Upper lobe of left lung (tissue), 4 donors: Measurements from ENCODE around the gene ZNF316.

Experiments
- CTCF ChIP-seq, 6 experiments: fragments of 450-650 bp in 4 of 6; fragments of 200-600 bp in 2 of 6; sonication (generic) in 2 of 6; IDR thresholded peaks; one replicate each; pipeline ENCODE4 v1.5.1; 2016 to 2019; ENCODE audit warnings: antibody characterized with exemption in 6 of 6
- EP300 ChIP-seq, 4 donors: sonication (generic); formaldehyde crosslinking; IDR thresholded peaks; one replicate each; pipeline ENCODE4 v1.5.1; 2017; ENCODE audit warnings: antibody characterized with exemption in 4 of 4, control low read depth in 2 of 4
- POLR2A ChIP-seq, 4 donors: fragments of 450-650 bp; IDR thresholded peaks; one replicate each; pipeline ENCODE4 v1.5.1; 2016 to 2017; ENCODE audit warnings: antibody characterized with exemption in 4 of 4, mild to moderate bottlenecking in 2 of 4
- POLR2AphosphoS5 ChIP-seq, 2 donors: sonication (generic); formaldehyde crosslinking; IDR thresholded peaks; one replicate each; pipeline ENCODE4 v1.5.1; 2017; ENCODE audit warnings: antibody characterized with exemption in 2 of 2

GRCh38 chr7:6623589-6624245 lies 13.4 kb upstream of the ZNF316 start:
- no peak for TF ChIP-seq CTCF (IDR thresholded peaks at IDR 0.05)
- TF ChIP-seq POLR2A (IDR thresholded peaks at IDR 0.05), result no peak
- TF ChIP-seq EP300 (IDR thresholded peaks at IDR 0.05), result no peak
- no peak for TF ChIP-seq POLR2AphosphoS5 (IDR thresholded peaks at IDR 0.05)
